Gastrocnemius medialis (tissue), 4 donors: ENCODE data around the gene CBFA2T2. TPM values are rescaled to one million over a fixed set of nuclear protein-coding genes. Genes with fewer than 3 reads are reported as not detected.

ENCODE experiments used
- ATAC-seq, 2 donors: fragments of 150-250 bp; one replicate each; pipeline ENCODE4 v1.9.1; 2016
- DNase-seq, 2 donors: peaks; one replicate each; pipeline ENCODE4 v3.0.0-alpha.2; 2019
- H3K27ac ChIP-seq, 4 donors: fragments of 200-600 bp; sonication (generic); 1 replicate in 1 of 4; 2 replicates in 3 of 4; pipeline ENCODE4 v1.5.1; 2016 to 2018; ENCODE audit warnings: mild to moderate bottlenecking in 2 of 4, moderate library complexity in 1 of 4
- H3K27me3 ChIP-seq, 3 donors: fragments of 200-600 bp; sonication (generic) in 2 of 3; 1 replicate in 1 of 3; 2 replicates in 2 of 3; pipeline versions ENCODE4 v1.5.1 to v1.6.0; 2016 to 2019; ENCODE audit warnings: mild to moderate bottlenecking in 1 of 3, moderate library complexity in 1 of 3
- H3K36me3 ChIP-seq, 2 donors: fragments of 200-600 bp; sonication (generic) in 1 of 2; one replicate each; pipeline ENCODE4 v1.5.1; 2017 to 2018
- H3K4me1 ChIP-seq, 2 donors: fragments of 200-600 bp; sonication (generic) in 1 of 2; one replicate each; pipeline ENCODE4 v1.5.1; 2016 to 2017; ENCODE audit warnings: mild to moderate bottlenecking in 2 of 2
- H3K4me3 ChIP-seq, 4 donors: fragments of 200-600 bp; sonication (generic) in 3 of 4; 1 replicate in 1 of 4; 2 replicates in 3 of 4; pipeline ENCODE4 v1.5.1; 2016 to 2019; ENCODE audit warnings: mild to moderate bottlenecking in 2 of 4
- H3K9me3 ChIP-seq, 3 donors: fragments of 200-600 bp; sonication (generic) in 2 of 3; 1 replicate in 1 of 3; 2 replicates in 2 of 3; pipeline ENCODE4 v1.5.1; 2016 to 2019
- CTCF ChIP-seq, 5 experiments: fragments of 450-650 bp in 3 of 5; fragments of 200-600 bp in 2 of 5; sonication (generic) in 2 of 5; IDR thresholded peaks in 4 of 5; conservative IDR thresholded peaks in 1 of 5; 1 replicate in 4 of 5; 2 replicates in 1 of 5; pipeline ENCODE4 v1.5.1; 2016 to 2019; ENCODE audit warnings: antibody characterized with exemption in 5 of 5, mild to moderate bottlenecking in 3 of 5, moderate library complexity in 3 of 5
- POLR2A ChIP-seq, 2 donors: fragments of 450-650 bp; IDR thresholded peaks; one replicate each; pipeline ENCODE4 v1.6.1; 2017; ENCODE audit warnings: antibody characterized with exemption in 2 of 2, mild to moderate bottlenecking in 2 of 2, moderate library complexity in 2 of 2
- in situ Hi-C, 4 donors: fragments of 200-750 bp; cut with MboI; loops; one replicate each; pipeline versions ENCODE4 v1.15.0 to v1.8.0; 2017; ENCODE audit warnings: low sequenced_read_pairs in 4 of 4
- intact Hi-C: fragments of 100-400 bp; cut with DNase I; formaldehyde crosslinking; loops from one replicate; pipeline ENCODE4 v1.15.1; 2023; ENCODE audit warnings: low total_unique reads
- total RNA-seq, 4 donors: library from RNA; depleted of rRNA; stranded (reverse); fragments of >200 nt; gene quantifications; one replicate each; pipeline versions ENCODE4 v1.1.0 to v1.2.3, GENCODE V29; 2016

CBFA2T2 gene
- total RNA-seq, 4 donors from 2014 or later: 6.9 to 8.9 (median 7.9) TPM

DNA sequence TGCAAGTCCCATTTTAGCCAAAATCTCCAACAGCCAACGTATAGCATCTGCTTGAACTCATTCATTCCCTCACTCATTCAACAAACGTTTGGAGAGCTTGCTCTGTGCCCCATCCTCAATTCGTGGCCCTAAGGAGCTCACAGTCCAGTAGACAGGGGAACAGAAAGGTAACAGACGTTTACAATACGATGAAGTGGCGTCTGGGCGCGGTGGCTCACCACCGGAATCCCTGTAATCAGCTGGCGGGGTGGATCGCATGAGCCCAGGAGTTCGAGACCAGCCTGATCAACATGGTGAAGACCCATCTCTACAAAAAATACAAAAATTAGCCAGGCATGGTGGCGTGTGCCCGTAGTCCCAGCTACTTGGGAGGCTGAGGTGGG is 197.1 kb downstream of the CBFA2T2 start:
- Histone ChIP-seq H3K9me3 (no peaks in the 10 kb centered on the region), H3K4me3 (peak overlapping the region in 2 of 4 donors; percentile 42 to 52), H3K4me1 (peaks cover 5 to 11% of the 10 kb centered on the region in 2 donors), H3K36me3 (no peaks in the 10 kb centered on the region), H3K27ac (peak overlapping the region in 2 of 4 donors; percentile 52 to 53), H3K27me3 (no peaks in the 10 kb centered on the region)
- in situ Hi-C loops (no loop called here), intact Hi-C loops (no loop called here)
- ATAC-seq: no peak
- no peak for DNase-seq
- TF ChIP-seq CTCF (IDR thresholded peaks at IDR 0.05 in 4 of 5, conservative IDR thresholded peaks at IDR 0.05 in 1 of 5) (no peak), POLR2A (IDR thresholded peaks at IDR 0.05) (no peak)

DNA sequence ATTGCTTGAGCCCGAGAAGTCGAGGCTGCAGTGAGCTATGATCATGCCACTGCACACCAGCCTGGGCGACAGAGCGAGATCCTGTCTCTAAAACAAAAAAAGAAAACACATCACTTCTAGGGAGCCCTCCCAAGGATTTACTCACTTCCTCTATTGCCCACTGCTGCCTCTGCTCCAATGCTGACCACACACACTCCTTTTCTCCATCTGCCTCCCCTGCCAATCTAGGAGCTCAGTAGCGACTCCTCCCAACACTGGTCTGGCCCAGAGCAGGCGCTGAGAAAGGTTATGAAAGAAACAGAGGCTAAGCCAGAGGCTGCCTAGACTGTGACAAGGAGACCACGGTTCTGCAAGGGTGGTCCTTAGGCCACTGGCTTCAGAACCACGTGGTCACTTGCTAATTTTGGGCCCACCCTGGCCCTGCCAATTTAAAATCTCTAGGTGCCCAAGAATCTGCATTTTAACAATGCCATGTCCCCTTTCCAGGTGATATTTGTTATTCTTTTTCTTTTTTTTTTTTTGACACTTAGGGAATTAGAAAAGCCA is 197.5 kb downstream of the CBFA2T2 start:
- H3K27me3 ChIP-seq: no peaks in the 10 kb centered on the region
- peaks cover 5 to 11% of the 10 kb centered on the region in 2 donors for H3K4me1 ChIP-seq
- no peak for DNase-seq
- no peak for TF ChIP-seq POLR2A (IDR thresholded peaks at IDR 0.05)
- TF ChIP-seq CTCF (IDR thresholded peaks at IDR 0.05 in 4 of 5, conservative IDR thresholded peaks at IDR 0.05 in 1 of 5): no peak
- no peak overlapping the region for H3K4me3 ChIP-seq
- intact Hi-C loops (no loop called here), in situ Hi-C loops (no loop called here)
- ATAC-seq: no peak
- H3K9me3 ChIP-seq: no peaks in the 10 kb centered on the region
- no peak overlapping the region for H3K27ac ChIP-seq
- H3K36me3 ChIP-seq: no peaks in the 10 kb centered on the region

GRCh38 chr20:33687993-33688937 is 198.4 kb downstream of the CBFA2T2 start:
- H3K4me3 ChIP-seq: no peak overlapping the region
- intact Hi-C loops (no loop called here), in situ Hi-C loops (no loop called here)
- H3K9me3 ChIP-seq: no peaks in the 10 kb centered on the region
- no peaks in the 10 kb centered on the region for H3K36me3 ChIP-seq
- H3K4me1 ChIP-seq: peaks cover 5 to 11% of the 10 kb centered on the region in 2 donors
- H3K27ac ChIP-seq: no peak overlapping the region
- no peak for ATAC-seq
- no peaks in the 10 kb centered on the region for H3K27me3 ChIP-seq
- no peak for DNase-seq
- TF ChIP-seq CTCF (IDR thresholded peaks at IDR 0.05 in 4 of 5, conservative IDR thresholded peaks at IDR 0.05 in 1 of 5) (no peak), POLR2A (IDR thresholded peaks at IDR 0.05) (no peak)

DNA sequence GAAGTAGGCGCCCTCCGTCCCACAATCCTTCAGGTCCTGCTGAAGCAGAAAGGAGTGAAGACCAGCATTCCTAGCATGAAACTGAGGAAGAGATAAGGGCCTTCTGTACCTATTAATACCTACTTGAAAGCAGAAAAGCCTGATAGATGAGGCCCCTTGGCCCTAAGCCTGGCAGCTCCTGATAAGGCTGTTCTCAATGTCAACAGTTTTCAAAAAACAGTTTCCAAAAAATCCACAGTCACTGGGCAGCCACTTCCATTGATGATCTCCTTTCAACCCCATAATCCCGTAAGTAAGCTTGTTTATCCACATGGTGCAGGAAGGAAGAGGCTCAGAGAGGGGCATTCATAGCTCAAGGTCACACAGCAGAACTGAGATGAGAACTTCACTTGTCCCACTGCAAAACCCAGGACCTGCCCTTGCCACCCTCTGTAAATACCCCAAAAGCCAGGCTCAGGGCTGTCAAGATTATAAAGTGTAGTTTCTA is 199.1 kb downstream of the CBFA2T2 start:
- TF ChIP-seq POLR2A (IDR thresholded peaks at IDR 0.05) (no peak), CTCF (IDR thresholded peaks at IDR 0.05 in 4 of 5, conservative IDR thresholded peaks at IDR 0.05 in 1 of 5) (no peak)
- no peak overlapping the region for H3K4me3 ChIP-seq
- DNase-seq (no peak), ATAC-seq (no peak)
- intact Hi-C loops: no loop called here
- H3K27me3 ChIP-seq: no peaks in the 10 kb centered on the region
- in situ Hi-C loops: no loop called here
- H3K27ac ChIP-seq: no peak overlapping the region
- H3K4me1 ChIP-seq: peaks cover 5 to 11% of the 10 kb centered on the region in 2 donors
- no peaks in the 10 kb centered on the region for H3K36me3 ChIP-seq
- no peaks in the 10 kb centered on the region for H3K9me3 ChIP-seq
